GM19193 (cell line): ENCODE data around the gene ZNF777.

ENCODE experiments used
- POLR2A ChIP-seq: IDR thresholded peaks from 4 replicates; pipeline ENCODE4 v1.6.1; 2011; ENCODE audit not compliant: insufficient read depth, insufficient read length; ENCODE audit errors: extremely low read depth

The ZNF777 gene

GRCh38 chr7:149415391-149416071 lies 45.3 kb downstream of the ZNF777 start:
- TF ChIP-seq POLR2A = no peak

GRCh38 chr7:149414745-149415390 lies 46.0 kb downstream of the ZNF777 start:
- TF ChIP-seq POLR2A = no peak

- no peak for TF ChIP-seq POLR2A
These were observed 46.7 kb downstream of the ZNF777 start for GRCh38 chr7:149414171-149414570.

GRCh38 chr7:149409895-149410294 lies 51.0 kb downstream of the ZNF777 start:
- TF ChIP-seq POLR2A = no peak

- no peak for TF ChIP-seq POLR2A
These were observed 56.0 kb downstream of the ZNF777 start for GRCh38 chr7:149404825-149405224.

- no peak for TF ChIP-seq POLR2A
These were observed 56.5 kb downstream of the ZNF777 start for GRCh38 chr7:149404396-149404795.

- no peak for TF ChIP-seq POLR2A
These were observed 62.6 kb downstream of the ZNF777 start for GRCh38 chr7:149398195-149398820.

GRCh38 chr7:149397470-149398043 lies 63.3 kb downstream of the ZNF777 start:
- TF ChIP-seq POLR2A = no peak

- no peak for TF ChIP-seq POLR2A
These were observed 75.5 kb downstream of the ZNF777 start for GRCh38 chr7:149385195-149385950.
